CD4-positive, alpha-beta T cell treated with Interleukin-6 at 100 ng/mL for 8 hours (primary cell): ENCODE results near the gene CCR6.

ENCODE experiments used
- DNase-seq: peaks from one replicate; pipeline ENCODE4 v3.0.0-alpha.2; 2020; ENCODE audit warnings: mixed read lengths, low spot score

Gene CCR6

GRCh38 chr6:167098825-167099225 is 24.1 kb upstream of the CCR6 start:
- no peak for DNase-seq

- DNase-seq, result no peak
Observed at GRCh38 chr6:167099707-167100106, 23.2 kb upstream of the CCR6 start.

- DNase-seq, result no peak
Observed at GRCh38 chr6:167100241-167100674, 22.6 kb upstream of the CCR6 start.

GRCh38 chr6:167102318-167102717 is 20.6 kb upstream of the CCR6 start:
- no peak for DNase-seq

GRCh38 chr6:167103041-167103891 is 19.6 kb upstream of the CCR6 start:
- DNase-seq, result no peak

GRCh38 chr6:167104388-167104787 is 18.5 kb upstream of the CCR6 start:
- DNase-seq, result no peak

- DNase-seq, result no peak
Observed at GRCh38 chr6:167105060-167105459, 17.8 kb upstream of the CCR6 start.

GRCh38 chr6:167106406-167106805 is 16.5 kb upstream of the CCR6 start:
- DNase-seq, result no peak

GRCh38 chr6:167107787-167108186 is 15.1 kb upstream of the CCR6 start:
- no peak for DNase-seq

GRCh38 chr6:167108278-167108677 is 14.6 kb upstream of the CCR6 start:
- no peak for DNase-seq

- DNase-seq, result no peak
Observed at GRCh38 chr6:167109651-167110050, 13.2 kb upstream of the CCR6 start.

- DNase-seq, result no peak
Observed at GRCh38 chr6:167111597-167111996, 11.3 kb upstream of the CCR6 start.

- DNase-seq, result no peak
Observed at GRCh38 chr6:167112421-167112820, 10.5 kb upstream of the CCR6 start.

- no peak for DNase-seq
Observed at GRCh38 chr6:167113047-167113754, 9.7 kb upstream of the CCR6 start.

- DNase-seq, result peak; percentile 48
Observed at GRCh38 chr6:167113935-167114910, 8.7 kb upstream of the CCR6 start.

- DNase-seq, result no peak
Observed at GRCh38 chr6:167115054-167115453, 7.8 kb upstream of the CCR6 start.

- no peak for DNase-seq
Observed at GRCh38 chr6:167116109-167116837, 6.6 kb upstream of the CCR6 start.

GRCh38 chr6:167116838-167117228 is 6.1 kb upstream of the CCR6 start:
- no peak for DNase-seq

- DNase-seq, result no peak
Observed at GRCh38 chr6:167118006-167118405, 4.9 kb upstream of the CCR6 start.

GRCh38 chr6:167118839-167119238 is 4.1 kb upstream of the CCR6 start:
- DNase-seq, result no peak
